OCI-LY7 (cell line): ENCODE measurements around the gene CLCN5.

Experiments used
- CTCF ChIP-seq: fragments of 200-600 bp; sonication (generic); conservative IDR thresholded peaks from 2 replicates; pipeline ENCODE4 v1.5.1; 2014; ENCODE audit warnings: mild to moderate bottlenecking, antibody characterized with exemption, low read length, moderate library complexity, mixed read lengths
- EZH2phosphoT487 ChIP-seq: fragments of 200-600 bp; sonication (generic); IDR thresholded peaks from 2 replicates; pipeline ENCODE4 v1.6.1; 2018; ENCODE audit warnings: low read depth, borderline replicate concordance, mild to moderate bottlenecking, mixed run types, antibody characterized with exemption, low read length, moderate library complexity, mixed read lengths

GRCh38 chrX:50054147-50054546 lies 131.8 kb downstream of the CLCN5 start:
- TF ChIP-seq CTCF (no peak), EZH2phosphoT487 (no peak)
